Measurements from ENCODE around the gene SMIM35.
"Not testable (repeated sequence)": the region's sequence is repeated elsewhere in the genome, so short reads cannot be mapped to it uniquely, and the experiment has no call there.

DNA sequence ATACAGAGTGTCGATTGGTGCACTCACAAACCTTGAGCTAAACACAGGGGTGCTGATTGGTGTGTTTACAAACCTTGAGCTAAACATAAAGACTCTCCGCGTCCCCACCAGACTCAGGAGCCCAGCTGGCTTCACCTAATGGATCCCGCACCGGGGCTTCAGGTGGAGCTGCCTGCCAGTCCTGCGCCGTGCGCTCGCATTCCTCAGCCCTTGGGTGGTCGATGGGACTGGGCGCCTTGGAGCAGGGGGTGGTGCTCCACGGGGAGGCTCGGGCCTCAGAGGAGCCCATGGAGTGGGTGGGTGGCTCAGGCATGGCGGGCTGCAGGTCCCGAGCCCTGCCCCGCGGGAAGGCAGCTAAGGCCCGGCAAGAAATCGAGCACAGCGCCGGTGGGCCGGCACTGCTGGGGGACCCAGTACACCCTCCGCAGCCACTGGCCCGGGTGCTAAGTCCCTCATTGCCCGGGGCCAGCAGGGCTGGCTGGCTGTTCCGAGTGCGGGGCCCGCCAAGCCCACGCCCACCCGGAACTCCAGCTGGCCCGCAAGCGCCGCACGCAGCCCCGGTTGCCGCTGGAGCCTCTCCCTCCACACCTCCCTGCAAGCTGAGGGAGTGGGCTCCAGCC, 108.4 kb downstream of the SMIM35 start:
- TF ChIP-seq, protein P1, sequence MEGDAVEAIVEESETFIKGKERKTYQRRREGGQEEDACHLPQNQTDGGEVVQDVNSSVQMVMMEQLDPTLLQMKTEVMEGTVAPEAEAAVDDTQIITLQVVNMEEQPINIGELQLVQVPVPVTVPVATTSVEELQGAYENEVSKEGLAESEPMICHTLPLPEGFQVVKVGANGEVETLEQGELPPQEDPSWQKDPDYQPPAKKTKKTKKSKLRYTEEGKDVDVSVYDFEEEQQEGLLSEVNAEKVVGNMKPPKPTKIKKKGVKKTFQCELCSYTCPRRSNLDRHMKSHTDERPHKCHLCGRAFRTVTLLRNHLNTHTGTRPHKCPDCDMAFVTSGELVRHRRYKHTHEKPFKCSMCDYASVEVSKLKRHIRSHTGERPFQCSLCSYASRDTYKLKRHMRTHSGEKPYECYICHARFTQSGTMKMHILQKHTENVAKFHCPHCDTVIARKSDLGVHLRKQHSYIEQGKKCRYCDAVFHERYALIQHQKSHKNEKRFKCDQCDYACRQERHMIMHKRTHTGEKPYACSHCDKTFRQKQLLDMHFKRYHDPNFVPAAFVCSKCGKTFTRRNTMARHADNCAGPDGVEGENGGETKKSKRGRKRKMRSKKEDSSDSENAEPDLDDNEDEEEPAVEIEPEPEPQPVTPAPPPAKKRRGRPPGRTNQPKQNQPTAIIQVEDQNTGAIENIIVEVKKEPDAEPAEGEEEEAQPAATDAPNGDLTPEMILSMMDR (conservative IDR thresholded peaks at IDR 0.05 in 1 of 2, IDR thresholded peaks at IDR 0.05 in 1 of 2; ENCODE audit: low read depth in 1 of 2, low read length in 2 of 2) = not testable (repeated sequence)
- not testable (repeated sequence) for TF ChIP-seq EZH2 (IDR thresholded peaks at IDR 0.05; ENCODE audit: low read length, missing control alignments)
